GM11168 (cell line): ENCODE data around the gene SLC38A7.
"Not testable (repeated sequence)": the region's sequence is repeated elsewhere in the genome, so short reads cannot be mapped to it uniquely, and the experiment has no call there.

Source experiments
- in situ Hi-C: fragments of 300-500 bp; cut with MboI; formaldehyde crosslinking; loops from one replicate; pipeline ENCODE4 v1.12.0; 2022; ENCODE audit warnings: low sequenced_read_pairs; ENCODE audit not compliant: unreplicated experiment

Gene SLC38A7

GRCh38 chr16:58638148-58639036, 46.2 kb downstream of the SLC38A7 start:
- in situ Hi-C loops = no loop called here

GRCh38 chr16:58637021-58637420, 47.5 kb downstream of the SLC38A7 start:
- in situ Hi-C loops = not testable (repeated sequence)

GRCh38 chr16:58636466-58636865, 48.1 kb downstream of the SLC38A7 start:
- in situ Hi-C loops = no loop called here

GRCh38 chr16:58635502-58635901, 49.1 kb downstream of the SLC38A7 start:
- in situ Hi-C loops = no loop called here

- in situ Hi-C loops = no loop called here
Measured at GRCh38 chr16:58634265-58634802, 50.2 kb downstream of the SLC38A7 start.

GRCh38 chr16:58629733-58630640, 54.6 kb downstream of the SLC38A7 start, which contains the start of gene CNOT1:
Gene CNOT1, minus strand, starts transcription at chr16:58629826. Its CDS starts 30,489 bp downstream, at chr16:58599337.
- in situ Hi-C loops = no loop called here

GRCh38 chr16:58628845-58629732, 55.5 kb downstream of the SLC38A7 start:
- in situ Hi-C loops = no loop called here

- in situ Hi-C loops = no loop called here
Measured at GRCh38 chr16:58624209-58624608, 60.4 kb downstream of the SLC38A7 start.

GRCh38 chr16:58620396-58620795, 64.2 kb downstream of the SLC38A7 start:
- in situ Hi-C loops = no loop called here

GRCh38 chr16:58615280-58615679, 69.3 kb downstream of the SLC38A7 start:
- in situ Hi-C loops = no loop called here
